Endothelial cell of umbilical vein (primary cell): ENCODE results near the gene ARHGAP28.

Source experiments
- EZH2 ChIP-seq: IDR thresholded peaks from 2 replicates; pipeline ENCODE4 v1.6.1; 2012; ENCODE audit warnings: borderline replicate concordance, low read depth, mild to moderate bottlenecking, moderate library complexity, low read length, inconsistent platforms; ENCODE audit not compliant: severe bottlenecking
- JUN ChIP-seq: IDR thresholded peaks from 2 replicates; pipeline ENCODE4 v1.6.1; 2011; ENCODE audit warnings: borderline replicate concordance, low read depth; ENCODE audit not compliant: insufficient read length, insufficient read depth
- MAX ChIP-seq: IDR thresholded peaks from 2 replicates; pipeline ENCODE4 v1.6.1; 2011; ENCODE audit not compliant: insufficient read depth, insufficient read length
- MYC ChIP-seq: IDR thresholded peaks from one replicate; pipeline ENCODE4 v1.6.1; 2011; ENCODE audit warnings: mild to moderate bottlenecking, low read depth, low read length
- POLR2A ChIP-seq: IDR thresholded peaks from 2 replicates; pipeline ENCODE4 v1.6.1; 2012; ENCODE audit warnings: low read depth, mild to moderate bottlenecking, control low read depth, low read length
- POLR2AphosphoS5 ChIP-seq: IDR thresholded peaks from 2 replicates; pipeline ENCODE4 v1.6.1; 2012; ENCODE audit warnings: low read depth, mild to moderate bottlenecking, control low read depth, low read length, moderate library complexity; ENCODE audit not compliant: insufficient read depth
- TF ChIP-seq, protein P1 (sequence below), 2 donors: IDR thresholded peaks; 1 replicate in 1 of 2; 2 replicates in 1 of 2; pipeline ENCODE4 v1.5.1; 2011; ENCODE audit warnings: low read length in 2 of 2, mild to moderate bottlenecking in 2 of 2, moderate library complexity in 2 of 2, control low read depth in 1 of 2, inconsistent platforms in 1 of 2, low read depth in 1 of 2; ENCODE audit not compliant: insufficient read depth in 1 of 2; ENCODE audit errors: extremely low read depth in 1 of 2

- TF ChIP-seq POLR2AphosphoS5 (no peak), EZH2 (no peak), MYC (no peak), POLR2A (no peak), MAX (no peak), JUN (no peak)
- TF ChIP-seq, protein P1, sequence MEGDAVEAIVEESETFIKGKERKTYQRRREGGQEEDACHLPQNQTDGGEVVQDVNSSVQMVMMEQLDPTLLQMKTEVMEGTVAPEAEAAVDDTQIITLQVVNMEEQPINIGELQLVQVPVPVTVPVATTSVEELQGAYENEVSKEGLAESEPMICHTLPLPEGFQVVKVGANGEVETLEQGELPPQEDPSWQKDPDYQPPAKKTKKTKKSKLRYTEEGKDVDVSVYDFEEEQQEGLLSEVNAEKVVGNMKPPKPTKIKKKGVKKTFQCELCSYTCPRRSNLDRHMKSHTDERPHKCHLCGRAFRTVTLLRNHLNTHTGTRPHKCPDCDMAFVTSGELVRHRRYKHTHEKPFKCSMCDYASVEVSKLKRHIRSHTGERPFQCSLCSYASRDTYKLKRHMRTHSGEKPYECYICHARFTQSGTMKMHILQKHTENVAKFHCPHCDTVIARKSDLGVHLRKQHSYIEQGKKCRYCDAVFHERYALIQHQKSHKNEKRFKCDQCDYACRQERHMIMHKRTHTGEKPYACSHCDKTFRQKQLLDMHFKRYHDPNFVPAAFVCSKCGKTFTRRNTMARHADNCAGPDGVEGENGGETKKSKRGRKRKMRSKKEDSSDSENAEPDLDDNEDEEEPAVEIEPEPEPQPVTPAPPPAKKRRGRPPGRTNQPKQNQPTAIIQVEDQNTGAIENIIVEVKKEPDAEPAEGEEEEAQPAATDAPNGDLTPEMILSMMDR (IDR thresholded peaks at IDR 0.05; ENCODE audit: extremely low read depth in 1 of 2, insufficient read depth in 1 of 2, low read depth in 1 of 2, low read length in 2 of 2), result no peak
Observed at GRCh38 chr18:6820314-6820713, 90.8 kb downstream of the ARHGAP28 start.
